ENCODE data around the gene IMMP2L. TPM values are rescaled to one million over a fixed set of nuclear protein-coding genes. Genes with fewer than 3 reads are reported as not detected.

IMMP2L gene
- total and polyA plus RNA-seq, 8 donors = 2.5 to 40.8 (median 20.0) TPM; not detected in 1

DNA sequence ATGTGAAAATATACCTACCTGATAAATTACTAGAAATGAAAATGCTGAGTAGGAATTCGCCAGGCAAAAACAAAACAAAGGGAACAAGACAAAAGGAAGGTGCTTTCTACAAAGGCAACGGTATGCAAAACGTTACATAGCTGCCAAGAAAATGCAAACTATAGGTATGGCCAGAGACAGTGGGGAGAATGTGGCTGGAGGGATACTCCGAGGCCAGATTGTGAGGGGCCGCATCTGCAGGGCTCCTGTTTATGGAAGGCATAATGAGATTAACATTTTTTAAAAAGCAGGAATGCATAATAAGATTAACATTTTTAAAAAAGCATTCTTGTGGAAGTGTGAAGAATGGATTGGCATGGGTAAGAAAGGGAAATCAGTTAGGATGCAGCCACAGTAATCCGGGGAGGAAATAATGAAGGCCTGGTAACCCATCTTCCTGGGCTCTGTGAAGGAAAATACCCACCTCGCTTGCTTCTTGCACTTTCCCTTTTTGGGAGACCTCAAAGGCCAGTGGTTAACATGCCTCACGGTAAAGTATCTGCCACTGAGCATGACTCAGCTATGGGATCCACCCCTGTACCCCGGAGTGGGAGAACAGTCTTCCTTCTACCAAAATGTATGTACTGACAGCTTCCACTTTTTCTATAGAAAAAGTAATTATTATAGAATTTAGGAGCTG, 617.2 kb downstream of the IMMP2L start:
- Histone ChIP-seq H3K27me3 (no peaks in the 10 kb centered on the region), H3K27ac (no peak overlapping the region), H3K36me3 (no peaks in the 10 kb centered on the region), H3K4me3 (no peak overlapping the region), H3K4me1 (peaks cover 0 to 23% (median 6%) of the 10 kb centered on the region in 4 donors), H3K9me3 (no peaks in the 10 kb centered on the region)
- intact Hi-C loops (cut with DNase I; ENCODE audit: low total_unique reads) = no loop called here
- DNase-seq = no peak
- WGBS, 5 donors = 78 to 84% (median 81%) methylated on average over 9 of the region's 9 CpGs
- TF ChIP-seq POLR2AphosphoS5 (IDR thresholded peaks at IDR 0.05) (no peak), EP300 (IDR thresholded peaks at IDR 0.05) (no peak), POLR2A (IDR thresholded peaks at IDR 0.05) (no peak)
- TF ChIP-seq, protein P1, sequence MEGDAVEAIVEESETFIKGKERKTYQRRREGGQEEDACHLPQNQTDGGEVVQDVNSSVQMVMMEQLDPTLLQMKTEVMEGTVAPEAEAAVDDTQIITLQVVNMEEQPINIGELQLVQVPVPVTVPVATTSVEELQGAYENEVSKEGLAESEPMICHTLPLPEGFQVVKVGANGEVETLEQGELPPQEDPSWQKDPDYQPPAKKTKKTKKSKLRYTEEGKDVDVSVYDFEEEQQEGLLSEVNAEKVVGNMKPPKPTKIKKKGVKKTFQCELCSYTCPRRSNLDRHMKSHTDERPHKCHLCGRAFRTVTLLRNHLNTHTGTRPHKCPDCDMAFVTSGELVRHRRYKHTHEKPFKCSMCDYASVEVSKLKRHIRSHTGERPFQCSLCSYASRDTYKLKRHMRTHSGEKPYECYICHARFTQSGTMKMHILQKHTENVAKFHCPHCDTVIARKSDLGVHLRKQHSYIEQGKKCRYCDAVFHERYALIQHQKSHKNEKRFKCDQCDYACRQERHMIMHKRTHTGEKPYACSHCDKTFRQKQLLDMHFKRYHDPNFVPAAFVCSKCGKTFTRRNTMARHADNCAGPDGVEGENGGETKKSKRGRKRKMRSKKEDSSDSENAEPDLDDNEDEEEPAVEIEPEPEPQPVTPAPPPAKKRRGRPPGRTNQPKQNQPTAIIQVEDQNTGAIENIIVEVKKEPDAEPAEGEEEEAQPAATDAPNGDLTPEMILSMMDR (IDR thresholded peaks at IDR 0.05) = no peak

DNA sequence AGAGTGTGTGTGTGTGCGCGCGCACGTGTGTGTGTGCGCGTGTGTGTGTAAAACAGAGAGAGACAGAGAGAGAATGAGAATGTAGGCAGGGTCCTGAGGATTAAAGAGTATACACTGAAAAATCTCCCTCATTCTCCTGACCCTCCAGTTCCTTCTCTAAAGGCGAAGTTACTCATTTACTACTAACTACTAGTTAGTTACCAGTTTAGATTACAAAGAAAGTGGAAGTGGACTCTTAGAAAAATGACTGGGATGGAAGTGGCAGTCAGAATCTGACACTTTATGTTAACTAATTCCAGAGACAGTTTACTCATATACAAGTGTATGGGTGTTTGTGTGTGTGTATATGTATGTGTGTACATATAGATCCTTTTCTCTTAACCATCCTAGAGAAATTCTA, 617.8 kb downstream of the IMMP2L start:
- Histone ChIP-seq H3K36me3 (no peaks in the 10 kb centered on the region), H3K4me1 (peaks cover 0 to 17% (median 6%) of the 10 kb centered on the region in 4 donors), H3K27ac (no peak overlapping the region), H3K27me3 (no peaks in the 10 kb centered on the region), H3K4me3 (no peak overlapping the region), H3K9me3 (no peaks in the 10 kb centered on the region)
- intact Hi-C loops (cut with DNase I; ENCODE audit: low total_unique reads) = no loop called here
- DNase-seq = no peak
- no peak for TF ChIP-seq POLR2AphosphoS5 (IDR thresholded peaks at IDR 0.05)
- no peak for TF ChIP-seq EP300 (IDR thresholded peaks at IDR 0.05)
- no peak for TF ChIP-seq POLR2A (IDR thresholded peaks at IDR 0.05)
- TF ChIP-seq, protein P1 (IDR thresholded peaks at IDR 0.05) = no peak
- 89 to 97% (median 95%) methylated on average over 7 of the region's 7 CpGs for WGBS, 5 donors

DNA sequence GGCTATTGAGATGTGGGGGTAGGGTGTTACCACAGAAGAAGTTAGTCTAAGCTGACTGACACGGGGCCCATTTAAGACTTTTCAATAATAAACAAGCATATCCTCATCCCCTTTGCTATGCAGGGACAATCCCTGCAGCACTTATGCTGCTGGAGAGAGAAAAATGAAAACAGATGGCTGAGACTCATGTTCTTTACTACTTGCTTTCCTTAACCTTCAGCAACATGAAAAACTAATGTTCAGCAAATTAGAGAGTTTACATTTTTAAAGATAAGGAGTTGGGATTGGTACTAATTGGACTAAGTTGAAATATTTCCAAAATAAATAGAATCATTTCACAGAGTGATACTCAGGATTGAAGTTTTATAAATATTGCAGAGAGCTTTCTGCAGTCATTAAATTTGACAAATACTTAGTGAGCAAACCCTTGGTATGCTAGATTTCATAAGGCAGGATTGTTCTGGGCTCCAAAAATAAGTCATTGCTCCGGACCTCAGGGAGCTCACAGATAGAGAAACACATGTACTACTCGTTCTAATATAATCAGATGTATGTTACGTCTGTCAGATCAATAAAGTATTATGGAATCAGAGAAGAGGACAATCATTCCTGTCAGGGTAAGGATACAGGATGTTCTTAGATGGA, 618.5 kb downstream of the IMMP2L start:
- TF ChIP-seq EP300 (IDR thresholded peaks at IDR 0.05) (no peak), POLR2AphosphoS5 (IDR thresholded peaks at IDR 0.05) (no peak), POLR2A (IDR thresholded peaks at IDR 0.05) (no peak)
- TF ChIP-seq, protein P1 (IDR thresholded peaks at IDR 0.05) = no peak
- no peaks in the 10 kb centered on the region for H3K27me3 ChIP-seq

DNA sequence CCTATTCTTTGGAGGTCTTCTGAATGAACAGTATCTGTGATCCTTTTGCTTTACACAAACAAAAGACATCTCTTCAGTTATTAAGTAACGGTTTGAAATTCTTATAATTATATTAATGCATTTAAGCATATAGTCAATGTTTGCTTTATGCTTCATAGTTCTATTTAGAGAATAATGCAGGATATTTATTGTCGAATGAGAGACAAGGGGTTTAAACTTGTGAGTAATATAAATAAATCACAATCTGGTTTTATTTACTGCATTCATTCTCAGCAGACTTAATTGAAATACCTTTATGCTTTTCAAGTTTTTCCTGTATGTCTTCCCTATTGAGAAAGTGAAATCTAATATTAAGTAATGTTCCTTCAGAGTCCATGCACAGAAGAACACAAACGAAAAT, 620.9 kb downstream of the IMMP2L start:
- Histone ChIP-seq H3K4me3 (no peak overlapping the region), H3K4me1 (peaks cover 0 to 17% (median 6%) of the 10 kb centered on the region in 4 donors), H3K9me3 (peaks cover 0 to 6% (median 0%) of the 10 kb centered on the region in 4 donors), H3K27me3 (no peaks in the 10 kb centered on the region), H3K27ac (no peak overlapping the region), H3K36me3 (no peaks in the 10 kb centered on the region)
- intact Hi-C loops (cut with DNase I; ENCODE audit: low total_unique reads) = no loop called here
- no peak for DNase-seq
- 87 to 94% (median 88%) methylated on average over 3 of the region's 3 CpGs for WGBS, 5 donors
- TF ChIP-seq, protein P1 (IDR thresholded peaks at IDR 0.05) = no peak
- TF ChIP-seq POLR2AphosphoS5 (IDR thresholded peaks at IDR 0.05) (no peak), EP300 (IDR thresholded peaks at IDR 0.05) (no peak), POLR2A (IDR thresholded peaks at IDR 0.05) (no peak)

More for the DNA sequence above, 618.5 kb downstream of the IMMP2L start:
- Histone ChIP-seq H3K36me3 (no peaks in the 10 kb centered on the region), H3K4me3 (no peak overlapping the region), H3K27ac (no peak overlapping the region), H3K9me3 (no peaks in the 10 kb centered on the region), H3K4me1 (peaks cover 0 to 17% (median 6%) of the 10 kb centered on the region in 4 donors)
- intact Hi-C loops (cut with DNase I; ENCODE audit: low total_unique reads) = no loop called here
- peak in 1 of 2 donors; percentile 14 for DNase-seq
- 20 to 49% (median 26%) methylated on average over 4 of the region's 4 CpGs for WGBS, 5 donors
